ENCODE results near the gene PPARD. TPM values are rescaled to one million over a fixed set of nuclear protein-coding genes. Genes with fewer than 3 reads are reported as not detected.

Gene PPARD
- total and polyA plus RNA-seq, 11 donors: 10.0 to 23.8 (median 13.8) TPM

DNA sequence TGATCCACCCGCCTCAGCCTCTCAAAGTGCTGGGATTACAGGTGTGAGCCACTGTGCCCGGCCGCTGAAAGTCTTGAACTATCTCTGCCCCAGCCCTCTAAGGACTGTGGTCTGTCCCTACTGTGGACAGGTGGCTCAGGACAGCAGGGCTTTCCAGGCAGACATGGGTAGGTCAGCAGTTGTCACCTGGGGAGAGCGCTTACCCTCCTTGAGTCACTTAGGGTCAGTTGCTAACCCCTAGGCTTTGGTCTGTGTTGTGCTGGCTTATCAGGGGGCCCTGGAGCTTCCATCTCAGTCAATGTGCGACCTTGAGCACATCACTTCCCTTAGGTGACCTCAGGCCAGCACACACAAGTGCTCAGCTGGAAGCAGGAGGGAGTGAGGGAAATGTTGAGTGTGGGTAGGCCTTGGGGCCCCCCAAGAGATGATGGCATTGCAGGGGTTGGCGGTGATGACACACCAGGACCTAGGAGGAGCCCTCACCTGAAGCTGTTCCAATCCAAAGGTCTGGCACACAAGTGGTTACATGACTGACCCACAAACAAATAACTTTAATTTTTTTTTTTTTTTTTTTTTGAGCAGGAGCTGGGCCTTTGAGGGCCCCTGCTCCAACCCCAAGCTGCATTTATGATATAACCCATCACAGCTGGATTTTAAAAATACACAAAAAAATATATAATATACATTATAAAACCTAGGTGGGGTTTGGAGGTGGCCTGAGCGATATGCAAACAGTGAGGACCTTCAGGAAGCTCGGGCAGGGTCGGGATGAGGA, 130.9 kb downstream of the PPARD start:
- WGBS, 4 donors: 86 to 89% (median 88%) methylated on average over 9 of the region's 9 CpGs
- Histone ChIP-seq H3K27ac (peak overlapping the region in 1 of 12 donors; percentile 17), H3K36me3 (peaks cover 0 to 82% (median 58%) of the 10 kb centered on the region in 9 donors), H3K9me3 (no peaks in the 10 kb centered on the region), H3K4me1 (peaks cover 0 to 34% (median 19%) of the 10 kb centered on the region in 12 donors), H3K27me3 (no peaks in the 10 kb centered on the region), H3K4me3 (no peak overlapping the region)
- intact Hi-C loops (cut with DNase I): no loop called here
- DNase-seq (peak in 1 of 5 donors; percentile 18), ATAC-seq (no peak)
- TF ChIP-seq, protein P1, sequence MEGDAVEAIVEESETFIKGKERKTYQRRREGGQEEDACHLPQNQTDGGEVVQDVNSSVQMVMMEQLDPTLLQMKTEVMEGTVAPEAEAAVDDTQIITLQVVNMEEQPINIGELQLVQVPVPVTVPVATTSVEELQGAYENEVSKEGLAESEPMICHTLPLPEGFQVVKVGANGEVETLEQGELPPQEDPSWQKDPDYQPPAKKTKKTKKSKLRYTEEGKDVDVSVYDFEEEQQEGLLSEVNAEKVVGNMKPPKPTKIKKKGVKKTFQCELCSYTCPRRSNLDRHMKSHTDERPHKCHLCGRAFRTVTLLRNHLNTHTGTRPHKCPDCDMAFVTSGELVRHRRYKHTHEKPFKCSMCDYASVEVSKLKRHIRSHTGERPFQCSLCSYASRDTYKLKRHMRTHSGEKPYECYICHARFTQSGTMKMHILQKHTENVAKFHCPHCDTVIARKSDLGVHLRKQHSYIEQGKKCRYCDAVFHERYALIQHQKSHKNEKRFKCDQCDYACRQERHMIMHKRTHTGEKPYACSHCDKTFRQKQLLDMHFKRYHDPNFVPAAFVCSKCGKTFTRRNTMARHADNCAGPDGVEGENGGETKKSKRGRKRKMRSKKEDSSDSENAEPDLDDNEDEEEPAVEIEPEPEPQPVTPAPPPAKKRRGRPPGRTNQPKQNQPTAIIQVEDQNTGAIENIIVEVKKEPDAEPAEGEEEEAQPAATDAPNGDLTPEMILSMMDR (IDR thresholded peaks at IDR 0.05): no peak
- no peak for TF ChIP-seq POLR2A (IDR thresholded peaks at IDR 0.05)

DNA sequence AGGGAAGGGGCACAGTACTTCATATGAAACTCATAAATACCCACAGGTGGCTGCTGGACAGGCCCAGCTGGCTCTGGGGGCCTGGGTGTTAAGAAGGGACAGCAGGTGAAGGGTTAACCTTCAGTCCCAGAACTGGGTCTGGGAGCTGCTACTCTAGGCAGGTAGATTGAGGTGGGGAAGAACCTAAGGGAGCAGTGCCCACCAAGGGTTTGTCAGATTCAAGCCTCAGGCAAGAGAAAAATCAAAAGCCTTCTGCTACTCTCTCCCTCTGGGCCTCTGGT, 131.4 kb downstream of the PPARD start:
- TF ChIP-seq POLR2A (IDR thresholded peaks at IDR 0.05): no peak
- TF ChIP-seq, protein P1 (IDR thresholded peaks at IDR 0.05): no peak
- Histone ChIP-seq H3K27me3 (no peaks in the 10 kb centered on the region), H3K27ac (no peak overlapping the region), H3K4me3 (no peak overlapping the region), H3K4me1 (peaks cover 0 to 31% (median 19%) of the 10 kb centered on the region in 12 donors), H3K9me3 (no peaks in the 10 kb centered on the region), H3K36me3 (peaks cover 0 to 87% (median 61%) of the 10 kb centered on the region in 9 donors)
- DNase-seq: no peak
- intact Hi-C loops (cut with DNase I): no loop called here
- ATAC-seq: no peak

DNA sequence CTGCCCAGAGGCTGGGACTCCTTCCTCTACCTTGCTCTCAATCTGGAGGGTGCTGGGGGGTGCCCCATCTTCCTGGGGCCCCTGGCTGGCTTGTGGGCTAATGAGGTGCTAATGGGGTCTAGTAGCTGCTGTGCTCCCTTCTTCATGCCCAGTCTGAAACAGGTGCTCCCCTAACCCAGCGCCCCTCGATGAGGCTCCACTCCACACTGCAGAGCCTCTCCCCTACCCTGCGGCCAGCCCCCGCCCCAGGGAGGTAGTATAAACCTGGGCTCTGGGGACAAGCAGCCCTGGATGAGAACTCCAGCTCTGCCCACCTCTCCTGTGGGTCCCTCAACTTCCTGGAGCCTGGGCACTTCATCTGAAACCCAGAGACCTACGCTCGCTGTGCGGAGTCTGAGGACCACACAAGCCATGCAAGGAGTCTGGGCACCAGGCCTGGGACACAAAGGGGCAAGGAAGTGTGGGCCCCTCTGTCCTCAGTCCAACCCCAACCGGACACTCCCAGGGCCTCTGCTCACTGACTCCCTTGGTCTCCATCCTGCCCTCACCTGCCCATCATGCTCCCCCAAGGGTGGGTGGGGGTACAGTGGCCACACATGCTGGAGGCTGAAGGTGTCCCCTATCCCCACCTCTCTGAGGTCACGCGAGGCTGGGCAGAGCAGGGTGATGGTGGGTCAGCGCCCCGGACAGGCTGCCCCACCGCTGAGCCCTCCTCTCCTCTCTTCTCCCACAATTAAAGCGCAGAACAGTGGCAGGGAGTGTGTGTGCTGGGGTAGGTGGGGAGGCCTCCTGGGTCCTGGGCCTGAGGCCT, 132.0 kb downstream of the PPARD start:
- no peak for DNase-seq
- peaks cover 0 to 93% (median 65%) of the 10 kb centered on the region in 9 donors for H3K36me3 ChIP-seq
- H3K4me1 ChIP-seq: peaks cover 0 to 27% (median 17%) of the 10 kb centered on the region in 12 donors
- 83 to 92% (median 88%) methylated on average over 7 to 14 of the region's 14 CpGs for WGBS, 4 donors
- H3K27ac ChIP-seq: peak overlapping the region in 1 of 12 donors; percentile 24
- no peaks in the 10 kb centered on the region for H3K27me3 ChIP-seq
- intact Hi-C loops (cut with DNase I): no loop called here
- TF ChIP-seq POLR2A (IDR thresholded peaks at IDR 0.05): no peak
- TF ChIP-seq, protein P1 (IDR thresholded peaks at IDR 0.05): no peak
- H3K4me3 ChIP-seq: no peak overlapping the region
- H3K9me3 ChIP-seq: no peaks in the 10 kb centered on the region
- ATAC-seq: peak in 2 of 4 donors; percentile 9 to 10

DNA sequence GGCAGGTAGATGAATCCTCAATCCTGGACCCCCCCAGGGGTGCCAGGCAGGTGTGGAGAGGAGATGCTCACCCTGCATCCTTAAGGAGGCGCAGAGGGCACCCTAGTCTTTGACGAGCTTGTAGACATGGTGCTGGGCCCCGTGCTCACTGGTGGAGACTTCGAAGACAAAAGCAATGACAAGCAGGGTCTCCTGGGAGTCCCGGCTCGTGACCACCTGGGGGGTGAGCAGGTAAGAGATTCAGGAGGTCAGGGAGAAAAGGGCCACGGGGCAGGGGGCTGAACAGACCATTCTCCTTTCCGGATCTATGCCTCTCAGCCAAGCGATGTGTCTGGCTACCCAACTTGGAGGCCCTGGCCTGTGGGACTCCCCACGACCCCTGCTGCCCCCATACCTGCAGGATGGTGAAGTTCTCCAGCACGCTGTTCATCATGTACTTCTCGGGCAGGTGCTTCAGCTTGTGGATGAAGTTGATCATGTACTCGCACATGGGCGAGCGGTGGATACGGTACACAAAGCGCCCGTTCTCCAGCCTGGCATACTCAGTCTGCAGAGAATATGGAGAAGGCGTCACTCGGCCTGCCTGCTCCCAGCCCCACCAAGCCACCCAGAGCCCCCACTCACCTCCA, 132.7 kb downstream of the PPARD start:
- ATAC-seq (peak in 1 of 4 donors; percentile 4), DNase-seq (peak in 1 of 5 donors; percentile 23)
- 88 to 93% (median 92%) methylated on average over 20 of the region's 20 CpGs for WGBS, 4 donors
- intact Hi-C loops (cut with DNase I): no loop called here
- Histone ChIP-seq H3K4me1 (peaks cover 0 to 20% (median 10%) of the 10 kb centered on the region in 12 donors), H3K4me3 (no peak overlapping the region), H3K9me3 (no peaks in the 10 kb centered on the region), H3K27me3 (no peaks in the 10 kb centered on the region), H3K27ac (peak overlapping the region in 1 of 12 donors; percentile 24), H3K36me3 (peaks cover 0 to 97% (median 70%) of the 10 kb centered on the region in 9 donors)
- no peak for TF ChIP-seq POLR2A (IDR thresholded peaks at IDR 0.05)
- TF ChIP-seq, protein P1 (IDR thresholded peaks at IDR 0.05): no peak
